H9 (cell line): ENCODE data around the gene NGRN. TPM values are rescaled to one million over a fixed set of nuclear protein-coding genes. Genes with fewer than 3 reads are reported as not detected.

Experiments used
- DNase-seq: peaks from one replicate; pipeline ENCODE4 v3.0.0-alpha.2; 2017
- H2AFZ ChIP-seq: one replicate; pipeline ENCODE4 v1.6.1; 2013; ENCODE audit warnings: mild to moderate bottlenecking, low read length, control low read depth, moderate library complexity
- H2AK5ac ChIP-seq: 2 replicates; pipeline ENCODE4 v1.6.1; 2013; ENCODE audit warnings: low read length, control low read depth, mixed read lengths; ENCODE audit not compliant: insufficient read length
- H2BK120ac ChIP-seq: one replicate; pipeline ENCODE4 v1.6.1; 2013; ENCODE audit warnings: low read depth, mild to moderate bottlenecking, low read length, control low read depth, inconsistent platforms; ENCODE audit not compliant: poor library complexity, severe bottlenecking
- H2BK12ac ChIP-seq: 2 replicates; pipeline ENCODE4 v1.6.1; 2013; ENCODE audit warnings: low read length, control low read depth, mixed read lengths, low read depth; ENCODE audit not compliant: insufficient read length
- H2BK15ac ChIP-seq: 2 replicates; pipeline ENCODE4 v1.6.1; 2013; ENCODE audit warnings: low read depth, low read length, control low read depth
- H2BK20ac ChIP-seq: one replicate; pipeline ENCODE4 v1.6.1; 2013; ENCODE audit warnings: low read depth, mild to moderate bottlenecking, low read length, control low read depth, inconsistent platforms; ENCODE audit not compliant: poor library complexity, severe bottlenecking
- H2BK5ac ChIP-seq: 2 replicates; pipeline ENCODE4 v1.6.1; 2013; ENCODE audit warnings: low read length, control low read depth, mixed read lengths; ENCODE audit not compliant: insufficient read length
- H3K14ac ChIP-seq: 2 replicates; pipeline ENCODE4 v1.6.1; 2013; ENCODE audit warnings: low read length, control low read depth; ENCODE audit not compliant: insufficient read depth
- H3K18ac ChIP-seq: 2 replicates; pipeline ENCODE4 v1.6.1; 2013; ENCODE audit warnings: low read depth, mild to moderate bottlenecking, mixed read lengths, low read length, control low read depth; ENCODE audit not compliant: insufficient read length
- H3K23ac ChIP-seq: 2 replicates; pipeline ENCODE4 v1.6.1; 2013; ENCODE audit warnings: low read length, control low read depth, mixed read lengths, low read depth; ENCODE audit not compliant: insufficient read length
- H3K23me2 ChIP-seq: 2 replicates; pipeline ENCODE4 v1.6.1; 2013; ENCODE audit warnings: low read depth, mild to moderate bottlenecking, mixed read lengths, low read length, control low read depth; ENCODE audit not compliant: insufficient read length, poor library complexity, severe bottlenecking
- H3K27ac ChIP-seq: 2 replicates; pipeline ENCODE4 v1.5.1; 2013; ENCODE audit warnings: low read length, control low read depth, mixed read lengths, low read depth; ENCODE audit not compliant: insufficient read length
- H3K27me3 ChIP-seq: 2 replicates; pipeline ENCODE4 v1.6.1; 2013; ENCODE audit warnings: low read length, control low read depth, inconsistent platforms; ENCODE audit not compliant: insufficient read depth
- H3K4ac ChIP-seq: 2 replicates; pipeline ENCODE4 v1.6.1; 2013; ENCODE audit warnings: low read depth, mild to moderate bottlenecking, control low read depth, inconsistent platforms, low read length, moderate library complexity
- H3K4me1 ChIP-seq: 2 replicates; pipeline ENCODE4 v1.6.1; 2013; ENCODE audit warnings: low read length, control low read depth, inconsistent platforms; ENCODE audit not compliant: insufficient read depth
- H3K4me2 ChIP-seq: 2 replicates; pipeline ENCODE4 v1.6.1; 2013; ENCODE audit warnings: low read length, control low read depth, mixed read lengths; ENCODE audit not compliant: insufficient read length, insufficient read depth
- H3K56ac ChIP-seq: 2 replicates; pipeline ENCODE4 v1.6.1; 2013; ENCODE audit warnings: low read depth, mild to moderate bottlenecking, mixed read lengths, low read length, control low read depth; ENCODE audit not compliant: insufficient read length
- H3K79me1 ChIP-seq: 2 replicates; pipeline ENCODE4 v1.6.1; 2013; ENCODE audit warnings: low read depth, mild to moderate bottlenecking, moderate library complexity, low read length, control low read depth, inconsistent platforms; ENCODE audit not compliant: insufficient read depth, poor library complexity, severe bottlenecking
- H3K79me2 ChIP-seq: 2 replicates; pipeline ENCODE4 v1.6.1; 2013; ENCODE audit warnings: low read length, control low read depth, inconsistent platforms; ENCODE audit not compliant: insufficient read depth
- H3K9ac ChIP-seq: 2 replicates; pipeline ENCODE4 v1.6.1; 2013; ENCODE audit warnings: low read length, control low read depth, mixed read lengths; ENCODE audit not compliant: insufficient read length; ENCODE audit errors: extremely low read depth
- H3K9me3 ChIP-seq: one replicate; pipeline ENCODE4 v1.6.1; 2013; ENCODE audit warnings: low read depth, low read length, inconsistent platforms; ENCODE audit not compliant: control insufficient read depth
- H3T11ph ChIP-seq: one replicate; pipeline ENCODE4 v1.6.1; 2013; ENCODE audit warnings: mild to moderate bottlenecking, low read length, control low read depth, inconsistent platforms
- H4K20me1 ChIP-seq: one replicate; pipeline ENCODE4 v1.6.1; 2013; ENCODE audit not compliant: control insufficient read depth, insufficient read length, insufficient read depth
- H4K5ac ChIP-seq: 2 replicates; pipeline ENCODE4 v1.6.1; 2013; ENCODE audit warnings: low read depth, mild to moderate bottlenecking, mixed read lengths, low read length, control low read depth; ENCODE audit not compliant: insufficient read length
- H4K8ac ChIP-seq: replicated peaks from 2 replicates; pipeline ENCODE4 v1.6.1; 2013; ENCODE audit warnings: low read length, control low read depth, mixed read lengths, low read depth; ENCODE audit not compliant: insufficient read length
- H4K91ac ChIP-seq: 2 replicates; pipeline ENCODE4 v1.6.1; 2013; ENCODE audit warnings: low read depth, mild to moderate bottlenecking, moderate library complexity, mixed read lengths, low read length, control low read depth; ENCODE audit not compliant: insufficient read length
- H3K27ac Mint-ChIP-seq, 3 experiments: 2 replicates in 2 of 3; 3 replicates in 1 of 3; pipeline ENCODE4 v1.8.0; 2020 to 2021; ENCODE audit warnings: mixed read lengths in 3 of 3, mild to moderate bottlenecking in 1 of 3, moderate library complexity in 1 of 3
- H3K27me3 Mint-ChIP-seq: 2 replicates; pipeline ENCODE4 v1.8.0; 2021; ENCODE audit warnings: low read depth, mild to moderate bottlenecking, moderate library complexity, mixed read lengths
- H3K36me3 Mint-ChIP-seq, 3 experiments: 2 replicates in 2 of 3; 3 replicates in 1 of 3; pipeline ENCODE4 v1.8.0; 2020 to 2021; ENCODE audit warnings: low read depth in 3 of 3, mixed read lengths in 3 of 3; ENCODE audit not compliant: insufficient read depth in 1 of 3
- H3K4me1 Mint-ChIP-seq, 2 experiments: 2 replicates each; pipeline ENCODE4 v1.8.0; 2020; ENCODE audit warnings: mixed read lengths in 2 of 2
- H3K4me3 Mint-ChIP-seq, 2 experiments: 2 replicates in 1 of 2; 3 replicates in 1 of 2; pipeline ENCODE4 v1.8.0; 2020 to 2021; ENCODE audit warnings: mild to moderate bottlenecking in 2 of 2, mixed read lengths in 2 of 2, moderate library complexity in 1 of 2
- H3K9me3 Mint-ChIP-seq, 2 experiments: 2 replicates in 1 of 2; 3 replicates in 1 of 2; pipeline ENCODE4 v1.8.0; 2020; ENCODE audit warnings: mild to moderate bottlenecking in 2 of 2, mixed read lengths in 2 of 2, moderate library complexity in 1 of 2
- WGBS: extraction: QIAGEN DNeasy Blood & Tissue Kit; methylation state at CpG from one replicate; pipeline ENCODE4 v1.1.7; 2013; ENCODE audit warnings: missing lambda C conversion rate, low lambda C conversion rate, mixed read lengths; ENCODE audit not compliant: insufficient read length; ENCODE audit errors: extremely low coverage; 5-methylcytosine and 5-hydroxymethylcytosine counted together
- total RNA-seq: library from RNA; stranded (reverse); gene quantifications from 2 replicates; pipeline ENCODE4 v1.2.1, GENCODE V29; 2021
- TF ChIP-seq, protein P1 (sequence below): fragments of 200-600 bp; sonication (generic); conservative IDR thresholded peaks from 3 replicates; pipeline ENCODE4 v1.8.0; 2021; ENCODE audit warnings: antibody characterized with exemption, mild to moderate bottlenecking

NGRN gene
- total RNA-seq, 1 experiment from 2014 or later: 79.2 TPM

GRCh38 chr15:90268415-90268814 is 2.9 kb downstream of the NGRN start:
- Histone ChIP-seq H3K9me3 (no peaks in the 10 kb centered on the region), H4K91ac (no peak overlapping the region), H3K27ac (no peak overlapping the region), H3K4ac (no peak overlapping the region), H2AK5ac (no peak overlapping the region), H2BK120ac (no peak overlapping the region), H3T11ph (no peak overlapping the region), H3K79me1 (no peaks in the 10 kb centered on the region), H4K8ac (no peak overlapping the region), H4K5ac (no peak overlapping the region), H2AFZ (no peak overlapping the region), H3K79me2 (peaks cover 9% of the 10 kb centered on the region; the same call in 1 of the 2 replicates), H2BK15ac (no peak overlapping the region), H2BK5ac (no peak overlapping the region), H3K27me3 (no peaks in the 10 kb centered on the region; the same call in 1 of the 2 replicates), H3K4me1 (no peaks in the 10 kb centered on the region; the same call in 1 of the 2 replicates), H3K14ac (no peak overlapping the region), H3K56ac (no peak overlapping the region), H3K18ac (no peak overlapping the region), H3K9ac (no peak overlapping the region), H2BK20ac (no peak overlapping the region), H3K23ac (no peak overlapping the region), H2BK12ac (no peak overlapping the region), H4K20me1 (no peaks in the 10 kb centered on the region), H3K4me2 (no peak overlapping the region), H3K23me2 (peaks cover 8% of the 10 kb centered on the region)
- Mint-ChIP-seq H3K27ac (peak overlapping the region; percentile 3 to 85 (median 31); a peak in 6 of 7 replicates), H3K9me3 (no peaks in the 10 kb centered on the region), H3K4me3 (peak overlapping the region; percentile 57 to 96; a peak in 4 of 5 replicates), H3K27me3 (no peaks in the 10 kb centered on the region; the same call in 1 of the 2 replicates), H3K36me3 (peaks cover 30 to 57% (median 49%) of the 10 kb centered on the region in 3 experiments; a peak in 6 of 7 replicates), H3K4me1 (peaks cover 30 to 37% of the 10 kb centered on the region in 2 experiments)
- WGBS: no CpG with 5 or more reads among the region's 1 CpG
- TF ChIP-seq, protein P1, sequence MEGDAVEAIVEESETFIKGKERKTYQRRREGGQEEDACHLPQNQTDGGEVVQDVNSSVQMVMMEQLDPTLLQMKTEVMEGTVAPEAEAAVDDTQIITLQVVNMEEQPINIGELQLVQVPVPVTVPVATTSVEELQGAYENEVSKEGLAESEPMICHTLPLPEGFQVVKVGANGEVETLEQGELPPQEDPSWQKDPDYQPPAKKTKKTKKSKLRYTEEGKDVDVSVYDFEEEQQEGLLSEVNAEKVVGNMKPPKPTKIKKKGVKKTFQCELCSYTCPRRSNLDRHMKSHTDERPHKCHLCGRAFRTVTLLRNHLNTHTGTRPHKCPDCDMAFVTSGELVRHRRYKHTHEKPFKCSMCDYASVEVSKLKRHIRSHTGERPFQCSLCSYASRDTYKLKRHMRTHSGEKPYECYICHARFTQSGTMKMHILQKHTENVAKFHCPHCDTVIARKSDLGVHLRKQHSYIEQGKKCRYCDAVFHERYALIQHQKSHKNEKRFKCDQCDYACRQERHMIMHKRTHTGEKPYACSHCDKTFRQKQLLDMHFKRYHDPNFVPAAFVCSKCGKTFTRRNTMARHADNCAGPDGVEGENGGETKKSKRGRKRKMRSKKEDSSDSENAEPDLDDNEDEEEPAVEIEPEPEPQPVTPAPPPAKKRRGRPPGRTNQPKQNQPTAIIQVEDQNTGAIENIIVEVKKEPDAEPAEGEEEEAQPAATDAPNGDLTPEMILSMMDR: no peak
- no peak for DNase-seq
